GM18907 (cell line): ENCODE measurements around the gene IGSF23.
"Not testable (repeated sequence)": the region's sequence is repeated elsewhere in the genome, so short reads cannot be mapped to it uniquely, and the experiment has no call there.

Experiments
- ATAC-seq: cut with Tn5 transposase; IDR thresholded peaks from one replicate; pipeline ENCODE4 v1.9.1; 2021; ENCODE audit warnings: mild to moderate bottlenecking, moderate library complexity; ENCODE audit not compliant: unreplicated experiment

IGSF23 gene

GRCh38 chr19:44610497-44610896 lies 2.9 kb upstream of the IGSF23 start:
- not testable (repeated sequence) for ATAC-seq

- no peak for ATAC-seq
Observed at GRCh38 chr19:44611812-44612295, 1.5 kb upstream of the IGSF23 start.

GRCh38 chr19:44614313-44614712 lies 950 bp downstream of the IGSF23 start:
- no peak for ATAC-seq

GRCh38 chr19:44615863-44616247 lies 2.5 kb downstream of the IGSF23 start:
- no peak for ATAC-seq

GRCh38 chr19:44617110-44617880 lies 3.9 kb downstream of the IGSF23 start:
- no peak for ATAC-seq

- ATAC-seq, result no peak
Observed at GRCh38 chr19:44618640-44619357, 5.4 kb downstream of the IGSF23 start.

- no peak for ATAC-seq
Observed at GRCh38 chr19:44620667-44621066, 7.3 kb downstream of the IGSF23 start.

- no peak for ATAC-seq
Observed at GRCh38 chr19:44621367-44621766, 8.0 kb downstream of the IGSF23 start.

- ATAC-seq, result no peak
Observed at GRCh38 chr19:44623080-44623479, 9.7 kb downstream of the IGSF23 start.

GRCh38 chr19:44623626-44624025 lies 10.3 kb downstream of the IGSF23 start:
- no peak for ATAC-seq

GRCh38 chr19:44624840-44625354 lies 11.5 kb downstream of the IGSF23 start:
- ATAC-seq, result no peak

- ATAC-seq, result not testable (repeated sequence)
Observed at GRCh38 chr19:44625637-44626036, 12.3 kb downstream of the IGSF23 start.

GRCh38 chr19:44626048-44626624 lies 12.8 kb downstream of the IGSF23 start:
- ATAC-seq, result no peak

- ATAC-seq, result no peak
Observed at GRCh38 chr19:44627631-44628030, 14.3 kb downstream of the IGSF23 start.

GRCh38 chr19:44628793-44629192 lies 15.4 kb downstream of the IGSF23 start:
- no peak for ATAC-seq

GRCh38 chr19:44631611-44632010 lies 18.2 kb downstream of the IGSF23 start:
- ATAC-seq, result not testable (repeated sequence)

GRCh38 chr19:44634058-44634457 lies 20.7 kb downstream of the IGSF23 start:
- ATAC-seq, result not testable (repeated sequence)

- no peak for ATAC-seq
Observed at GRCh38 chr19:44634785-44635184, 21.4 kb downstream of the IGSF23 start.

- no peak for ATAC-seq
Observed at GRCh38 chr19:44635581-44636438, 22.4 kb downstream of the IGSF23 start.
